Measurements from ENCODE around the gene ARHGAP10. TPM values are rescaled to one million over a fixed set of nuclear protein-coding genes. Genes with fewer than 3 reads are reported as not detected.
A peak's percentile ranks its signal among the peaks of the same experiment; 100 is the strongest.

Gene ARHGAP10
- total and polyA plus RNA-seq, 10 of the 15 experiments (the other 5 are each of a cell fraction or from before 2014, with no cell fraction given) = 1.3 to 25.8 (median 17.2) TPM

DNA sequence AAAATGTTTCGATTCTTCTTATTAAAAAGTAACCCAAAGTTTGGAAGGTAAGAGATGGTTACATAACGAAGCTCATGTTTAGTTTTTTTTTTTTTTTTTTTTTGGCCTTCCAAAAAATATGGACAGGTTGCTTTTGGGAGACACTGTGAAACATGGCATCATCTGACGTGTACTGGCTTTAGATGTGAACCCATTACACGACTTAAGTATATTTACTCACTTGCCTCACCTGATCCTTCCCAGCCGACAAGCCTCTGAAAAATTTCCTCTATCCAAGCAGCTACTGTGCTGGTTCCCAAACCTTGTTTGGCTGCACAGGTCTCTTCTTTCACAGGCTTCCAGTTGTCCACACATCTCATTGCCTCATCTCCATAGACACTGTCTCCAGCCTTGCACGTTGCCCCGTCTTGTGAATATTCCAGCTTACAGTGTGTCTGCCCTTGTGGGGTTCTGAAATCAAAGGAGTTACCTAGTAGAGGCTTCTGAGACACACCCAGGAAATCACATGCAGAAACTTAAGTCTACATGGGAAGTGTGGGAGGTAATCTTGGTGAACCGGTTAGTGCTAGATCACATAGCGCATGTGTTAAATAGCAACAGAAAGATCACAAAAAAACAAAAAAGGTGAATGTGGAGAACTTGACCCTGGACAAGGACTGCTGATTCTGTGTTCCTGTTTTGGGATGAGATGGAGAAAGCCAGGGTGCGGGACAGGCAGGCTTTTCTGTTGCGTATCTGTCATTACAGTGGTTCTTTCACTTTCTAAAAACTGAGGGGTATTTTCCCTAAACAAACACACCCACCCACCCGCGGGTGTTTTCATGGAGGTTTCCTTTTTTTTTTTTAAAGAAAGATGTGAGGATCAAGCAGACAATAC is 328.6 kb downstream of the ARHGAP10 start:
- SMC1A ChIA-PET (ENCODE audit: uncharacterized antibody, unreplicated experiment) = interaction anchor here (0.7 to 2.1 kb wide), 6 partner anchors 16 to 478 kb away, joined by 3 to 9 read pairs (median 3); no protein-coding TSS in a partner anchor
- BruUV-seq (replicated peaks) = no TSS peak
- Histone ChIP-seq H3K79me2 (ENCODE audit: control insufficient read depth, insufficient read depth, low read length) (peaks cover 3% of the 10 kb centered on the region; the same call in 1 of the 2 replicates), H2AFZ (ENCODE audit: control insufficient read depth, low read depth, low read length) (peak overlapping the region; percentile 15; the same call in 1 of the 2 replicates), H3K4me3 (no peak overlapping the region), H3K9me3 (replicated peaks; ENCODE audit: control insufficient read depth, insufficient read depth, low read length) (no peaks in the 10 kb centered on the region), H3K27me3 (replicated peaks in 1 of 2; ENCODE audit: control insufficient read depth in 2 of 2, insufficient read depth in 2 of 2, low read length in 1 of 2) (no peaks in the 10 kb centered on the region), H3K36me3 (ENCODE audit: control insufficient read depth in 2 of 2, insufficient read depth in 2 of 2, low read length in 1 of 2) (peaks cover 6 to 14% of the 10 kb centered on the region in 2 experiments; a peak in 3 of 4 replicates), H3K4me2 (ENCODE audit: control insufficient read depth, insufficient read depth) (peak overlapping the region; percentile 67), H3K4me1 (ENCODE audit: control insufficient read depth, insufficient read depth, low read length) (peaks cover 34% of the 10 kb centered on the region), H3K27ac (ENCODE audit: control insufficient read depth, insufficient read depth) (no peak overlapping the region), H4K20me1 (ENCODE audit: control insufficient read depth, insufficient read depth) (peaks cover 5% of the 10 kb centered on the region), H3K9ac (ENCODE audit: control insufficient read depth, insufficient read depth, low read length) (no peak overlapping the region)
- ATAC-seq (no peak), FAIRE-seq (no peak), DNase-seq (ENCODE audit: low read depth, low spot score) (no peak)
- TF ChIP-seq ZNF274 (IDR thresholded peaks at IDR 0.05; ENCODE audit: insufficient read depth, insufficient read length) = no peak
- TF ChIP-seq, protein P1, sequence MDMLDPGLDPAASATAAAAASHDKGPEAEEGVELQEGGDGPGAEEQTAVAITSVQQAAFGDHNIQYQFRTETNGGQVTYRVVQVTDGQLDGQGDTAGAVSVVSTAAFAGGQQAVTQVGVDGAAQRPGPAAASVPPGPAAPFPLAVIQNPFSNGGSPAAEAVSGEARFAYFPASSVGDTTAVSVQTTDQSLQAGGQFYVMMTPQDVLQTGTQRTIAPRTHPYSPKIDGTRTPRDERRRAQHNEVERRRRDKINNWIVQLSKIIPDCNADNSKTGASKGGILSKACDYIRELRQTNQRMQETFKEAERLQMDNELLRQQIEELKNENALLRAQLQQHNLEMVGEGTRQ (IDR thresholded peaks at IDR 0.05; ENCODE audit: borderline replicate concordance, low read depth, low read length) = no peak
- no peak for TF ChIP-seq SREBF1 (IDR thresholded peaks at IDR 0.05; ENCODE audit: low read length)
- no peak for TF ChIP-seq HDAC2 (IDR thresholded peaks at IDR 0.05)
- RAD21 ChIA-PET (ENCODE audit: unreplicated experiment) = interaction anchor here (0.6 kb wide), 1 partner anchor 1684 kb away, joined by 3 read pairs; no protein-coding TSS in a partner anchor
- POLR2A ChIA-PET = interaction anchor here (0.6 to 1.0 kb wide), 2 partner anchors 148 to 211 kb away, joined by 3 read pairs; no protein-coding TSS in a partner anchor
- 47% methylated on average over 13 of the region's 13 CpGs for WGBS (ENCODE audit: insufficient coverage, insufficient replicate concordance, low lambda C conversion rate, missing lambda C conversion rate)
- CTCF ChIA-PET = interaction anchor here (1.0 to 1.2 kb wide), 2 partner anchors 16 to 193 kb away, joined by 3 to 4 read pairs; no protein-coding TSS in a partner anchor
- in situ Hi-C loops (cut with MboI) = no loop called here
- intact Hi-C loops (cut with micrococcal nuclease; ENCODE audit: unreplicated experiment) = no loop called here

DNA sequence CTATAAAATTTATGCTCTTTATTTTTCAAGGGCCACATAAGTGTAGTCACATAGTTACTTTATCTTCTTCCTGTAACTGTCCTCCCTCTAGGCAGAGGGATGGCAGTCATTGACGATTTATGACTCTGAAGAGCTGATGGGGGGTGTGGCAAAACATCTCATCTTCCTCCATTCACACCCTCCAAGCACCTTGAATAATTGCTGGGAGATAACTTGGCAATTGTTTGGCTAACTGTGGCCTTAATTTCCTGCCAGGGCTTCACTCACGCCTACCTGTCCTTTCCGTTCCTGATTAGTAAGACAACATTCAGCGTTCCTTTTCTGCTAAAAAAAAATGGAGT is 329.2 kb downstream of the ARHGAP10 start:
- ATAC-seq = no peak
- BruUV-seq (replicated peaks) = no TSS peak
- Histone ChIP-seq H3K36me3 (ENCODE audit: control insufficient read depth in 2 of 2, insufficient read depth in 2 of 2, low read length in 1 of 2) (peaks cover 6 to 20% of the 10 kb centered on the region in 2 experiments; a peak in 3 of 4 replicates), H3K79me2 (ENCODE audit: control insufficient read depth, insufficient read depth, low read length) (peaks cover 3% of the 10 kb centered on the region; the same call in 1 of the 2 replicates), H3K4me1 (ENCODE audit: control insufficient read depth, insufficient read depth, low read length) (peaks cover 27% of the 10 kb centered on the region), H3K27me3 (replicated peaks in 1 of 2; ENCODE audit: control insufficient read depth in 2 of 2, insufficient read depth in 2 of 2, low read length in 1 of 2) (no peaks in the 10 kb centered on the region), H3K4me2 (ENCODE audit: control insufficient read depth, insufficient read depth) (no peak overlapping the region), H3K4me3 (no peak overlapping the region), H4K20me1 (ENCODE audit: control insufficient read depth, insufficient read depth) (peaks cover 5% of the 10 kb centered on the region), H3K9ac (ENCODE audit: control insufficient read depth, insufficient read depth, low read length) (no peak overlapping the region), H2AFZ (ENCODE audit: control insufficient read depth, low read depth, low read length) (no peak overlapping the region), H3K27ac (ENCODE audit: control insufficient read depth, insufficient read depth) (no peak overlapping the region), H3K9me3 (replicated peaks; ENCODE audit: control insufficient read depth, insufficient read depth, low read length) (no peaks in the 10 kb centered on the region)
- TF ChIP-seq NBN (IDR thresholded peaks at IDR 0.05) = no peak
- TF ChIP-seq LARP7 (IDR thresholded peaks at IDR 0.05) = no peak
- no peak for TF ChIP-seq ZNF274 (IDR thresholded peaks at IDR 0.05; ENCODE audit: insufficient read depth, insufficient read length)
- TF ChIP-seq GABPA (IDR thresholded peaks at IDR 0.05; ENCODE audit: low read depth) = no peak
- no peak for TF ChIP-seq SREBF2 (IDR thresholded peaks at IDR 0.05; ENCODE audit: low read length)
- 47% methylated on average over 4 of the region's 4 CpGs for WGBS (ENCODE audit: insufficient coverage, insufficient replicate concordance, low lambda C conversion rate, missing lambda C conversion rate)
- ChIA-PET RAD21 (ENCODE audit: unreplicated experiment) (no interaction called here), CTCF (no interaction called here), POLR2A (no interaction called here), SMC1A (ENCODE audit: uncharacterized antibody, unreplicated experiment) (no interaction called here)
- no peak for DNase-seq (ENCODE audit: low read depth, low spot score)
- intact Hi-C loops (cut with micrococcal nuclease; ENCODE audit: unreplicated experiment) (no loop called here), in situ Hi-C loops (cut with MboI) (no loop called here)
- no peak for FAIRE-seq

Data from GM12878 (cell line).